ENCODE measurements around the gene PGM2.
A peak's percentile ranks its signal among the peaks of the same experiment; 100 is the strongest.
"Not testable (repeated sequence)": the region's sequence is repeated elsewhere in the genome, so short reads cannot be mapped to it uniquely, and the experiment has no call there.

Gene PGM2

DNA sequence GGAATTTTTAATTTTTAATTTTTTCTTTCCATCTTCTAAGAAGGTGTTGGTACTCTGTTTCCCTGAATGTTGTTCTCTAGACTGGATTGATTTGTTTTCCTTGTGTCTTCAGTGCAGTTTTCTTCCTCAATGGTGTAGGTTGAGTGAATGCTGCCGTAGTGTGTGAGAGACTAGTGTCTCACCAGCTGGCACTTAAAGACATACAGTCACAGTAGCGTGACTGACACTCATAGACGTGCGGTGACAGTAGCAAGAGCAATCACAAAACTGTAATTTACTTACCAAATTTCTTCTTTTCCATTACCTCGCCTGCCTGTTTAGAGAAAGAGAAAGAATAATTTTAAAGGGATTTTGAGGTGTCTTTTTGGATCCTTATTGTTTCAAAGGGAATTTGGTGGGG, 21.4 kb upstream of the PGM2 start:
- in situ Hi-C loops (cut with MboI; ENCODE audit: low pct_unique_long_range_greater_than_20kb, low sequenced_read_pairs): loop anchor here (10.0 kb wide), 1 partner anchor 230 kb away; no protein-coding TSS in a partner anchor
- DNase-seq: no peak

DNA sequence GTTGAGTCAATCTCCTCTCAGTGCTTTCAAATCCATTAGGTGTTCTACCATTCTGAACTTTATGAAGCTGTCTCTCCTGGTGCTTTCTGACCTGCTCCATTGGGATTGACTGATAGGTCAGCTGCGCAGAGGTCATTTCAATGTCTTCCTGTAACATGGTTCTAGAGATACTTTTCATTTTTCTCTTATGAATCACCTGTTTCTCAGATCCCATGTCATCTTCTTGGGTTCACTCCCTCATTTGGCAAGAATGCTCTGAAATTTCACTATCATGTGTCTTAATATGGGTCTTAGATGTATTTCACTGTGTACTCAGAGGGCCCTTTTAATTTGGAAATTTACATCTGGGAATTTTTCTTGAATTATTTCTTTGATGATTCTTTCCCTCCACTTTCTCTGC, 13.8 kb upstream of the PGM2 start:
- in situ Hi-C loops (cut with MboI; ENCODE audit: low pct_unique_long_range_greater_than_20kb, low sequenced_read_pairs): no loop called here

DNA sequence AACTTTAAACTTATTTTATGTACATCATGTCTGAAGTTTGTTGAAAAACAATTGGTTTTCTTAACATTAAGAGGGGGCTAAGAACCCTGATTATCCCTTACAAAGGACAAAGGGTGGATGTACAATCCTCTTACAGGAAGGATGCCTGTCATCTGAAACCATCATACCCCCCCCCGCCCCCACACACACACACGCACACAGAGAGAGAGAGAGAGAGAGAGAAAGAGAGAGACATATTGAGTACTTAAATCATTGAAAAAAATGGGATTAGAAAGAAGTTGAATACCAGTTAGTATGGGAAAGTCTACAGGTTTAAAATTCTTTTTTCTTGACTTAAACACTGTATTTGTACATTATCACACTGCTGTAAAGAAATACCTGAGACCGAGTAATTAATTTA, 10.9 kb upstream of the PGM2 start:
- in situ Hi-C loops (cut with MboI; ENCODE audit: low pct_unique_long_range_greater_than_20kb, low sequenced_read_pairs): no loop called here
- DNase-seq: peak; percentile 55

More for the DNA sequence above, 13.8 kb upstream of the PGM2 start:
- DNase-seq: no peak

DNA sequence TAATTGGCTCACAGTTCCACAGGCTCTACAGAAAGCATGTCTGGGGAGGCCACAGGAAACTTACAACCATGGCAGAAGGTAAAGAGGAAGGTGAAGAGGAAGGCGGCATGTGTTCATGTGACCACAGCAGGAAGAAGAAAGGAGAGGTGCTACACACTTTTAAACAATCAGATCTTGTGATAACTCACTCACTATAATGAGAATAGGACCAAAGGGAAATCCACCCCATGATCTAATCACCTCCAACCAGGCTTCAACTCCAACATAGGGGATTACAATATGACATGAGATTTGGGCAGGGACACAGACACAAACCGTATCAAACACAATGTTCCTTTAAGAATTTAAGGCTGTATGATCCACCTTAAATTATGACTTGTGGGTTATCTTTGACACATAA, 10.5 kb upstream of the PGM2 start:
- in situ Hi-C loops (cut with MboI; ENCODE audit: low pct_unique_long_range_greater_than_20kb, low sequenced_read_pairs): no loop called here
- peak; percentile 67 for DNase-seq

DNA sequence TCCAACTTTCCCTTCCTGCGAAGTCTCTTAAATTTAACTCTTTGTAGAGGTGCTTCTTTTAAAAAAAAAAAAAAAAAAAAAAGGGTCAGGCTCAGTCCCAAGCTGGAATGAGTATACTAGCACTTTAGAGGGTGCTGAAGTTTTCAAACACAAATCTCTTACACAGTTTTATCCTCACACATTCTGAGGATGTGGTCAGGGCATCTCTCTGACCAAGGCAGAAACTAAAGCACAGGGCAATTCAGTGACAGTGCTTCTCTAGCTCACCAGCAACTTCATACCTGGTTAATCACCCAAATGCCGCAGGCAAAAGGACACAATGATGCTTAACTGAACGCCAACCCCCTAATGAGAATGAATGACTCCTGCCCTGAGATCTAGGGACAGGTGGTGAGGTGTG, 9.8 kb upstream of the PGM2 start:
- in situ Hi-C loops (cut with MboI; ENCODE audit: low pct_unique_long_range_greater_than_20kb, low sequenced_read_pairs): no loop called here
- DNase-seq: no peak

DNA sequence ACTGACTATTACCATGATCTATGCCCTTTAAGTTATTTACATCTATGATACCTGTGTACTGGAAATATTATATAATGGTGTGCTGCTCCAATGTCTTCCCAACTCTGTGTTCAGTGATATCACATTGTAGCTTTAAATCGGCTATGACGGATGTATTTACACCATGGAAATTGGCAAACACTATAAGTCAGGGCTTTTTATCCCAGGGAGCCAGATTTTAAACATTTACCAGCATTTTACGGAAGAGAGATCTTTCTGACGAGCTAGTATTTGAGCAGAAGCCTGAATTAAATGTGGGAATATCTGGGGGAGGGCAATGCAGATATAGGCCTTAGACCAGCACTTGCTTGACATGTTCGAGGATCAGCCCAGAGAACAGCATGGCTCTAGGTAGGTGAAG, 7.7 kb upstream of the PGM2 start:
- in situ Hi-C loops (cut with MboI; ENCODE audit: low pct_unique_long_range_greater_than_20kb, low sequenced_read_pairs): no loop called here
- no peak for DNase-seq

DNA sequence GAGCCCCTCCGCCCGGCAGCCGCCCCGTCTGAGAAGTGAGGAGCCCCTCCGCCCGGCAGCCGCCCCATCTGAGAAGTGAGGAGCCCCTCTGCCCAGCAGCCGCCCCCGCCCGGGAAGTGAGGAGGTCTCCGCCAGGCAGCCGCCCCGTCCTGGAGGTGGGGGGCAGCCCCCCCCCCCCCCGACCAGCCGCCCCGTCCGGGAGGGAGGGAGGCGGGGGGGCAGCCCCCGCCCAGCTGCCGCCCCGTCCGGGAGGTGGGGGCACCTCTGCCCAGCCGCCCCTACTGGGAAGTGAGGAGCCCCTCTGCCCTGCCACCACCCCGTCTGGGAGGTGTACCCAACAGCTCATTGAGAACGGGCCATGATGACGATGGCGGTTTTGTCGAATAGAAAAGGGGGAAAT, 6.0 kb upstream of the PGM2 start:
- in situ Hi-C loops (cut with MboI; ENCODE audit: low pct_unique_long_range_greater_than_20kb, low sequenced_read_pairs); DNase-seq: not testable (repeated sequence)

DNA sequence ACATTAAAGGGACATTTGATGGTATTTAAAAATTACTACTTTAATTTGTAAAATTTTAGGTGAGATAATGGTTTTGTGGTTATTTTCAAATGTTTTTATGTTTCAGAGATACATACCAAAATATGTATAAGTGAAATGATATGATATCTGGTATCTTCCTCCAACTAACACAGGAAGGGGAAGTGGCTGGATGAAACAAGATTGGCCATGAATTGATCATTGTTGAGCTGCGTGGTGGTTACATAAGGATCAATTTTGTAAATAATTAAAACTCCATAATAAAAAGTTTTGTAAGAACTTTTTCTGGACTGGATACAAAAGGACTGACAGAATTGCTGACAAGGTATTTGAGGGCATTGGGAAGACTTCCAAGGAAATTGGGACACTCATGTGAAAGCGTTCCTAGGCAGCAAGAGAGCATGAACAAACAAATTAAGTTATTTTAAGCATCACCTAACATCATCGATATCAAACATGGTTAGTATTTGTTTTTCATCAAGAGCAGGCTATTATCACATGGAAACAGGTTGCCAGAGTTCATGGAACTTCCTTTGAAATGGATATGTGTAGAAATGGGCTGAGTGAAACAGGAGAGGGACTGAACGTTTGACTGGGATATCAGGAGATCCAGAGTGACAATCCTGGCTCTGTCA, 4.4 kb upstream of the PGM2 start:
- no peak for DNase-seq

DNA sequence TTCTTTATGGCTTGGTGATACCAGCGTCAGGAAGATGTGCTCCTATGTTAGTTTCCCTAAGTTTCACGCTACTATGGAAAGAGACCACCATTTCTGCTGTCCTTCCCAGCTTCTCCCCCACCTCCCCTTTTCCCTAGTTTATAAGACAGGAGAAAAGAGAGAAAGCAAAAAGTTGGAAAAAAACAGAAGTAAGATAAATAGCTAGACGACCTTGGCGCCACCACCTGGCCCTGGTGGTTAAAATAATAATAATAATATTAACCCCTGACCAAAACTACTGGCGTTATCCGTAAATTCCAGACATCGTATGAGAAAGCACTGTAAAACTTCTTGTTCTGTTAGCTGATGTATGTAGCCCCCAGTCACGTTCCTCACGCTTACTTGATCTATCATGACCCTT, 985 bp upstream of the PGM2 start:
- in situ Hi-C loops (cut with MboI; ENCODE audit: low pct_unique_long_range_greater_than_20kb, low sequenced_read_pairs): loop anchor here (25.0 kb wide), 1 partner anchor 862 kb away; no protein-coding TSS in a partner anchor
- not testable (repeated sequence) for DNase-seq

More for the DNA sequence above, 4.4 kb upstream of the PGM2 start:
- in situ Hi-C loops (cut with MboI; ENCODE audit: low pct_unique_long_range_greater_than_20kb, low sequenced_read_pairs): no loop called here

DNA sequence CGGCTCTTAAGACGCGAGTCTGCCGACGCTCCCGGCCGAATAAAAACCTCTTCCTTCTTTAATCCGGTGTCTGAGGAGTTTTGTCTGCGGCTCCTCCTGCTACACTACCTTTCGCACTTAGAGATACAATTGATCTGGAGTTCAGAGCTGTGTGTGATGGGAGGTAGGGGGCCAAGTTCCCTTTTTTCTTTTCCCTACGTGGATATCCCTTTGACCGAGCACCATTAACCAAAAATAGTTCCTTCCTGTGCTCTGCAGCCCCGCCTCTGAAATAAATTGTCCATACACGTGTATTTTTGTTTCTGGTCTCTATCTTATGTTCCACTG, 555 bp upstream of the PGM2 start:
- DNase-seq: peak; percentile 92
- in situ Hi-C loops (cut with MboI; ENCODE audit: low pct_unique_long_range_greater_than_20kb, low sequenced_read_pairs): loop anchor here (25.0 kb wide), 1 partner anchor 861 kb away; no protein-coding TSS in a partner anchor

DNA sequence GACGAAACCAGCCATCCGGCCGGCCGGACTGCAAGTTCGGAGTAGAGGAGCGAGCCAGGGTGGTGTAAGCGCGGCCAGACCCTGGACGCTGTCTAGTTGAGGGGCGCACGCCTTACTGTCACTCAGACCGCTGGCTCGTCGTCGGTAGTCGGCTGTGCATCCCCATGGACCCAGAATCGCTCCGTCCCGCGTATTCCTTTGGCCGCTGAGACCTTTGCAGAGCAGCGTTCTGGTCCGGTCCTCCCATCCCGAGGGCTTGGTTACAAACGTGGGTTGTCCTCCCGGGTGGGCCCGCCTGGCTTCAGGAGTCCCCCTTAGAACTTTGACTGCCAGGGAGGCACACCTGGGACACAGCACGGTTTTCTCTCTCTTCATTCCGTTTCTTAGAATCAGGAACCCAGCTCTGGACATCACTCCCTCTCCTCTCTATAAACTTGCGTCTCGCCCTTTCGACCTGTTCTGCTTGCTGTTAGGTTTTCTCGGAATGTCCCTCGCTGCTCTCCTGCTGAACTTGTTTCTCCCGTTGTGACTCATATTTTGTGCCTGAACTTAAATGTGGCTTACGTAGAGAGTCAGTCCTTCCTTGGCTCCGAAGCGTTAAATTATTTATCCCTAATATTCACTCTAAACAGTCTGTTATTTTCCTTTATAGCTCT, 672 bp downstream of the PGM2 start:
- in situ Hi-C loops (cut with MboI; ENCODE audit: low pct_unique_long_range_greater_than_20kb, low sequenced_read_pairs): loop anchor here (25.0 kb wide), 1 partner anchor 860 kb away; no protein-coding TSS in a partner anchor
- peak; percentile 27 for DNase-seq

DNA sequence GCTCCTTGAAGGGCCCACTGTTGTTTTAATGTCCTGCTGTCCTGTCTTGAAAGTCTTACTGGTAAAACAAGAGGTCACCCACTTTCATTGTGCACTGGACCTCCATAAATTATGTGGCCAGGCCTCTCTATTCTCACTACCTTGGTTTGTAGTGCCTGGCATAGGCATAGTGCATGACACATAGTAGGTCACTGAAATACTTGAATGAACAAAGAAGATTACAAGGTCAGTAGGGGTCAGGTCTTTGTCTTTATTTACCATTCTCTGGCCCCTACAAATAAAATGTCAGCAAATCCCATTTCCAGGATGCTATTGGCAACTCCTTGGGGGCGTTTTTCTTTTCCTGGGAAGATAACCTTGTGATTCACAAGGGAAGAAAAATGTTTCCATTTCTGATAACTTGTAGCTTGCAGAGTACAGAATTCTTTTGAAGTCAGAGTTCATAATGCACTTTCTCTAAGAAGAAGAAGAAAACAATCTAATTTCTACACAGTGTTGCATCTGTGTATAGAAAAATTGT, 1.4 kb downstream of the PGM2 start:
- no peak for DNase-seq
- in situ Hi-C loops (cut with MboI; ENCODE audit: low pct_unique_long_range_greater_than_20kb, low sequenced_read_pairs): loop anchor here (25.0 kb wide), 1 partner anchor 859 kb away; no protein-coding TSS in a partner anchor

DNA sequence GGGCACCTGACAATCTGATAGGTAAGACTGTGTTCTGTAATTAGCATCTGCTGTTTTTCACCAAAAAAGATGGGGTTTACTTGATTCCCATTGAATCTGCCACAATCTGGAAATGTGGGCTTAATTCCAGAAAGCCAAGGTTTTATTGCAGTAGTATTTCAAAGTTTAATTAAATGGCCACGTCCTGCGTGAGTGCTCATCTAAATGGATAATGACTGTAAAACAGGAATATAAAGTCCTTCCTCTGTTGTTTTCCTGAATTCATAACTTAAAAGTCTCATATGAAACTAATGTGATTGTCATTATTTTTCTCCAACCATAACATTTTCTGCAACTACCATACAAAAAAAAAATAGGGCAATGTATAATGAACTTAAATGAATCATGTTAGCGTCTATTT, 2.4 kb downstream of the PGM2 start:
- no peak for DNase-seq
- in situ Hi-C loops (cut with MboI; ENCODE audit: low pct_unique_long_range_greater_than_20kb, low sequenced_read_pairs): loop anchor here (25.0 kb wide), 1 partner anchor 858 kb away; no protein-coding TSS in a partner anchor

DNA sequence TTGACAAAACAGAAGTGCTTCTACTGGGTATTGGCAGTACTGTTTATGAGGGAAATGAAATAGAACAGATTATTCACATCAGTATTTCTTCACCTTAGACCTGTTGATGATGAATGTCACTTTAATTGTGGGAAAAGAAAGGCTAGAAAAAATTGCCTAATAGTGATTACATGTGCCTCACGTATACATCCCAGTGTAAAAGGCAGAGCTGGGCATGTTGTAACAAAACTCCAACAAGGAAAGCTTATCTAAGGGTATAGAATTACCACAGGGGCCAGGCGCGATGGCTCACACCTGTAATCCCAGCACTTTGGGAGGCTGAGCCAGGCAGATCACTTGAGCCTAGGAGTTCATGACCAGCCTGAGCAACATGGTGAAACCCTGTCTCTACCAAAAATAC, 4.2 kb downstream of the PGM2 start:
- DNase-seq: no peak
- in situ Hi-C loops (cut with MboI; ENCODE audit: low pct_unique_long_range_greater_than_20kb, low sequenced_read_pairs): loop anchor here (25.0 kb wide), 1 partner anchor 857 kb away; no protein-coding TSS in a partner anchor

DNA sequence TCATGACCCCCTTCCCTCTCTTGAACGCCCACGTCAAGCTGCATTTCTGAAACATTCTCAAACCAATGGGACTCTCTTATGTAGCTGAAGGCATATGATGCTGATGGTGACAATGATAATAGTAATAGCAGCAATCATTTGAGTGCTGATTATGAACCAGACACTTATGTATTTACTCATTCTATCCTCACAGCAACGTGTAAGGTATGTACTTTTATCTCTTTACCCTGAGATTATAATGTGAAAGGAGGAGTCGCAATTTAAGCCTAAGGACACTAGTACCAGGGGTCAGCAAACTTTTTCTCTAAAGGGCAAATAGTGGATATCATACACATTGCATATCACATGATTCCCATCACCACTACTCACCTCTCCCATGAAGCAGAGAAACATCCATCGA, 8.5 kb downstream of the PGM2 start:
- in situ Hi-C loops (cut with MboI; ENCODE audit: low pct_unique_long_range_greater_than_20kb, low sequenced_read_pairs): loop anchor here (25.0 kb wide), 1 partner anchor 852 kb away; no protein-coding TSS in a partner anchor
- no peak for DNase-seq

DNA sequence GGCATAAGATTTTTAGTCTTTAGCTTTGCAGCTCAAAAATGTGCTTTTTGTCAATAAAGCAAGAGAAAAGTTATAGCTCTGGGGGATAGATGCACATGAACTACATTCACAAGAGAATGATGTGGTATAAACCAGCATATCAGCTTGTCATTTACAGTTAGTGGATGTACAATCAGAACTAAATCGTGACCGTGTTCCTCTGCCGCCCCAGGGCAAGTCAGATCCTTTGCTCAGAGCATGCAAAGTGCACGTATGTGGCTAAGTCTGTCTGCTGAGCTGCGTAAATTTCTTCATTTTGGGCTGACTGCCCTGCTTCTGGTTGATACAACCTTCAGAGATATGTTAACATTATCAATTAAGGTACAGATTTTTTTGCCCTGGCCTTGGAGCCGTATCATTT, 9.3 kb downstream of the PGM2 start:
- no peak for DNase-seq
- in situ Hi-C loops (cut with MboI; ENCODE audit: low pct_unique_long_range_greater_than_20kb, low sequenced_read_pairs): loop anchor here (25.0 kb wide), 1 partner anchor 851 kb away; no protein-coding TSS in a partner anchor

DNA sequence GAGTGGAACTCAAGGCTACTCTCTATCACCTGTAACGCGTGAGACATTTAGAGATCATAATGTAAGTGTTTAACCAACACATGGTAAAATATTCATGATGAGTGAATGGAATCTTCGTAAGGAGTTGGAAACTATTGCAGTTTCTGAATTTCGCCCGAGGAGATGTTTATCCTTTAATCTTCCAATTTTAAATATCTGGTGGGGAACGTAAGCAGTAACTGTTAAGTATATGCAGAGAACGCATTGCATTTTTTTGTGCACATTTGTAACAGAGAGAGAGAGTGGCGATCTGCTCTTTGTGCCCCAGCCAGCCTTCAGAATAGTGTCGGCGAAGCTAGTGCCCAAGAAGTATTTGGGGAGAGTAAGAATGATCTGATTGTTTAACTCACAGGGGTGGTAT, 9.8 kb downstream of the PGM2 start:
- in situ Hi-C loops (cut with MboI; ENCODE audit: low pct_unique_long_range_greater_than_20kb, low sequenced_read_pairs): loop anchor here (25.0 kb wide), 1 partner anchor 851 kb away; no protein-coding TSS in a partner anchor
- DNase-seq: no peak

DNA sequence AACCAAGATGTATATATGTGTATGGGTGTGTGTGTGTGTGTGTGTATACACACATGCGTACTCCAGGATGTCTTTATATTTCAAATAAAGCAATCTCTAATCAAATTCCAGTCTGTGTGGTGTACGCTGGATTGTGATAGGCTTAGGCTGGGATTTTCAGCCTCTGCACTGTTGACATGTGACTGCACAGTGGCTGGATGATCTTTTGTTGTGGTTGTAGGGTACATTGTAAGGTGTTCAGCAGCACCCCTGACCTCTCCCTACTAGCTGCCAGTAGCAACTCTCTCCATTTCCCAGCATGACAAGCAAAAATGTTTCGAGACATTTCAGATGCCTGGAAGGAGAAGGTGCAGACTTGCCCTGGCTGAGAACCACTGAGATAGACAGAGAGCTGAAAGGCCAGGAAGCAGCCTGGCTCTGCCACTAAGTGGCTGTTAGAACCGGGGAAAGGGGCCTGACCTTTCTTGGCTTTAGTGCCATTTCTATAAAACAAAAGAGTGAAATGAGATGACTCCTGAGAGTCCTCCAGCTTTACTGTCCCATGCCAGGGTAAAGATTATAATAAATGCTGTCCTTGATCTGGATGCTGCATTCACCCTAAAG, 10.5 kb downstream of the PGM2 start:
- DNase-seq: no peak
- in situ Hi-C loops (cut with MboI; ENCODE audit: low pct_unique_long_range_greater_than_20kb, low sequenced_read_pairs): loop anchor here (25.0 kb wide), 1 partner anchor 850 kb away; no protein-coding TSS in a partner anchor

DNA sequence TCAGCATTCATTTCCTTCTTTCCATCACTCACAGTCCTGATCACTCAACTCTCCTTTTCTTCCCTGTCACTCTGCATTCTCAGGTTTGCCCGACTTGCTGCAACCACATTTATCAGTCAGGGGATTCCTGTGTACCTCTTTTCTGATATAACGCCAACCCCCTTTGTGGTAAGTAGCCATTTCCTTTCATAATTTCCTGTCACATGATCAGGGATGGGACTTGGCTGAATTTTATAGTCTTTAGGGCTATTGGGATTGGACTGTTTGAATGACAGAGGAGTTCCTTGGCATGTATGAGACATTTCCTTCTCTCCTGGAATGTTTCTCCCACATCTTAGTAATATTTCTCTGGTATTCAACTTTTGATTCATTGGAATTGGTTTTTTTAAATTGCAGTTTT, 11.0 kb downstream of the PGM2 start:
- in situ Hi-C loops (cut with MboI; ENCODE audit: low pct_unique_long_range_greater_than_20kb, low sequenced_read_pairs): loop anchor here (25.0 kb wide), 1 partner anchor 850 kb away; no protein-coding TSS in a partner anchor
- DNase-seq: peak; percentile 76

DNA sequence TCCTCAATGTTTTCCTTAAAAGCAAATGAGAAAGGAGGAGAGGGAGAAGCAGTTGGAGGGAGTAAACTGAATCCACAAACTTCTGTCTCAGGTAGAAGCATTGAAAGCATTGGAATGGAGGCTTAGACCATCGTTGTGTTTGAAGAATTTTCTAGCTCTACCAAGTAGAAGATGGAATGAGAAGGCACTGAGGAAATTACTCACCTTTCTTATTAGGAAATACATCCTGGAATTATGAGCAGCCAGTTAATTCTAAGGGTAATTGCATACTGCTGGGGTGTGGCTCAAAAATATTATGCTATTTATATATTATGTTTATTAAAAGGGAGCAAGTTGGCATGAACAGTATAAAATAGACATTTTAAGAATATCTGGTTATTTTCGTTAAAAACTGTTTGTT, 12.9 kb downstream of the PGM2 start:
- in situ Hi-C loops (cut with MboI; ENCODE audit: low pct_unique_long_range_greater_than_20kb, low sequenced_read_pairs): loop anchor here (25.0 kb wide), 1 partner anchor 848 kb away; no protein-coding TSS in a partner anchor
- DNase-seq: no peak

Data from KBM-7 (cell line).